Panc1 (cell line): Measurements from ENCODE around the gene NFATC2. TPM values are rescaled to one million over a fixed set of nuclear protein-coding genes. Genes with fewer than 3 reads are reported as not detected.

Experiments used
- ATAC-seq: fragments of 200-7000 bp; cut with Tn5 transposase; 2 replicates; pipeline ENCODE4 v1.9.1; 2020; ENCODE audit warnings: mild to moderate bottlenecking, moderate library complexity
- BruUV-seq: library from RNA; stranded (reverse); fragments of 400-500 nt; replicated peaks from 2 replicates; lab custom pipeline; 2021; lab: Mats Ljungman, UMichigan
- CTCF ChIA-PET: fragments of 300-600 bp; sonication (Branson Sonifier 250); formaldehyde crosslinking; loops from one replicate; lab custom pipeline; 2022; ENCODE audit warnings: antibody characterized with exemption; lab: Charles Lee
- POLR2A ChIA-PET: fragments of 300-600 bp; sonication (Branson Sonifier 250); formaldehyde crosslinking; loops from one replicate; lab custom pipeline; 2022; ENCODE audit warnings: antibody characterized with exemption; lab: Charles Lee
- DNase-seq: peaks from one replicate; pipeline ENCODE4 v3.0.0-alpha.2; 2010; ENCODE audit warnings: low read depth, low spot score
- H3K27ac ChIP-seq: 2 replicates; pipeline ENCODE4 v1.5.1; 2011; ENCODE audit warnings: mild to moderate bottlenecking, low read length, inconsistent platforms
- H3K27me3 ChIP-seq: fragments of 200-500 bp; sonication (Bioruptor generic); 2 replicates; pipeline ENCODE4 v1.6.0; 2014; ENCODE audit warnings: low read length, inconsistent platforms; ENCODE audit not compliant: control insufficient read depth, insufficient read depth
- H3K36me3 ChIP-seq: fragments of 200-500 bp; sonication (Bioruptor generic); 2 replicates; pipeline ENCODE4 v1.5.1; 2014; ENCODE audit warnings: inconsistent platforms, mild to moderate bottlenecking, low read length, moderate library complexity; ENCODE audit not compliant: control insufficient read depth, insufficient read depth
- H3K4me1 ChIP-seq: 2 replicates; pipeline ENCODE4 v1.5.1; 2011; ENCODE audit warnings: inconsistent platforms, mild to moderate bottlenecking, low read length, moderate library complexity; ENCODE audit not compliant: control insufficient read depth, insufficient read depth
- H3K4me3 ChIP-seq, 2 experiments: 2 replicates each; pipeline ENCODE4 v1.5.1; 2011 to 2012; ENCODE audit warnings: low read depth in 2 of 2, low read length in 2 of 2, mild to moderate bottlenecking in 2 of 2, inconsistent platforms in 1 of 2, moderate library complexity in 1 of 2
- H3K9me3 ChIP-seq: fragments of 200-500 bp; sonication (Bioruptor generic); 2 replicates; pipeline ENCODE4 v1.5.1; 2014; ENCODE audit warnings: low read depth, mild to moderate bottlenecking, inconsistent platforms, low read length, moderate library complexity; ENCODE audit not compliant: control insufficient read depth, insufficient read depth
- POLR2AphosphoS5 ChIP-seq: IDR thresholded peaks from 2 replicates; pipeline ENCODE4 v1.6.1; 2012; ENCODE audit warnings: mild to moderate bottlenecking, low read depth, low read length, moderate library complexity
- REST ChIP-seq, 2 experiments: IDR thresholded peaks; 2 replicates each; pipeline ENCODE4 v1.6.1; 2011 to 2012; ENCODE audit warnings: low read depth in 2 of 2, control low read depth in 1 of 2, low read length in 1 of 2, mild to moderate bottlenecking in 1 of 2, moderate library complexity in 1 of 2; ENCODE audit not compliant: insufficient read depth in 1 of 2
- SIN3A ChIP-seq: IDR thresholded peaks from 2 replicates; pipeline ENCODE4 v1.6.1; 2012; ENCODE audit warnings: low read depth, mild to moderate bottlenecking, low read length, moderate library complexity, borderline replicate concordance; ENCODE audit not compliant: insufficient read depth
- TCF7L2 ChIP-seq: IDR thresholded peaks from 2 replicates; pipeline ENCODE4 v1.6.1; 2011; ENCODE audit warnings: mild to moderate bottlenecking, low read depth, low read length, inconsistent platforms
- in situ Hi-C: cut with HindIII; loops from 2 replicates; pipeline ENCODE4 v1.10.0; 2016; ENCODE audit warnings: low sequenced_read_pairs, low pct_unique_long_range_greater_than_20kb
- intact Hi-C: fragments of 100-400 bp; cut with micrococcal nuclease; formaldehyde crosslinking; loops from one replicate; pipeline ENCODE4 v1.10.0; 2022; ENCODE audit not compliant: unreplicated experiment
- total RNA-seq: library from RNA; stranded (reverse); gene quantifications from one replicate; pipeline ENCODE4 v1.2.1, GENCODE V29; 2021; ENCODE audit not compliant: unreplicated experiment
- TF ChIP-seq, protein P1 (sequence below): fragments of 450-650 bp; IDR thresholded peaks from 2 replicates; pipeline ENCODE4 v1.5.1; 2017; ENCODE audit warnings: mild to moderate bottlenecking

NFATC2 gene
- total RNA-seq, 1 experiment from 2014 or later, result 10.6 TPM

GRCh38 chr20:51384875-51385274 is 157.6 kb downstream of the NFATC2 start:
- DNase-seq (no peak), ATAC-seq (no peak)
- Histone ChIP-seq H3K27ac (no peak overlapping the region; the same call in 1 of the 2 replicates), H3K9me3 (no peaks in the 10 kb centered on the region), H3K36me3 (no peaks in the 10 kb centered on the region), H3K4me1 (peaks cover 11% of the 10 kb centered on the region), H3K27me3 (no peaks in the 10 kb centered on the region), H3K4me3 (no peak overlapping the region)
- ChIA-PET POLR2A (interaction anchor here (1.0 kb wide), 1 partner anchor 30 kb away, joined by 4 read pairs; no protein-coding TSS in a partner anchor), CTCF (no interaction called here)
- BruUV-seq, result no TSS peak
- TF ChIP-seq, protein P1, sequence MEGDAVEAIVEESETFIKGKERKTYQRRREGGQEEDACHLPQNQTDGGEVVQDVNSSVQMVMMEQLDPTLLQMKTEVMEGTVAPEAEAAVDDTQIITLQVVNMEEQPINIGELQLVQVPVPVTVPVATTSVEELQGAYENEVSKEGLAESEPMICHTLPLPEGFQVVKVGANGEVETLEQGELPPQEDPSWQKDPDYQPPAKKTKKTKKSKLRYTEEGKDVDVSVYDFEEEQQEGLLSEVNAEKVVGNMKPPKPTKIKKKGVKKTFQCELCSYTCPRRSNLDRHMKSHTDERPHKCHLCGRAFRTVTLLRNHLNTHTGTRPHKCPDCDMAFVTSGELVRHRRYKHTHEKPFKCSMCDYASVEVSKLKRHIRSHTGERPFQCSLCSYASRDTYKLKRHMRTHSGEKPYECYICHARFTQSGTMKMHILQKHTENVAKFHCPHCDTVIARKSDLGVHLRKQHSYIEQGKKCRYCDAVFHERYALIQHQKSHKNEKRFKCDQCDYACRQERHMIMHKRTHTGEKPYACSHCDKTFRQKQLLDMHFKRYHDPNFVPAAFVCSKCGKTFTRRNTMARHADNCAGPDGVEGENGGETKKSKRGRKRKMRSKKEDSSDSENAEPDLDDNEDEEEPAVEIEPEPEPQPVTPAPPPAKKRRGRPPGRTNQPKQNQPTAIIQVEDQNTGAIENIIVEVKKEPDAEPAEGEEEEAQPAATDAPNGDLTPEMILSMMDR, result no peak
- TF ChIP-seq SIN3A, result no peak
- TF ChIP-seq POLR2AphosphoS5, result no peak
- TF ChIP-seq REST (IDR thresholded peaks at IDR 0.05; ENCODE audit: insufficient read depth in 1 of 2, low read depth in 2 of 2, low read length in 1 of 2), result no peak
- no peak for TF ChIP-seq TCF7L2
- in situ Hi-C loops, result no loop called here
- intact Hi-C loops, result no loop called here

- Histone ChIP-seq H3K4me1 (peaks cover 11% of the 10 kb centered on the region), H3K4me3 (no peak overlapping the region), H3K36me3 (no peaks in the 10 kb centered on the region), H3K27ac (no peak overlapping the region), H3K9me3 (no peaks in the 10 kb centered on the region), H3K27me3 (no peaks in the 10 kb centered on the region)
- ATAC-seq, result no peak
- BruUV-seq, result no TSS peak
- DNase-seq, result no peak
- CTCF ChIA-PET, result no interaction called here
- no peak for TF ChIP-seq SIN3A
- TF ChIP-seq, protein P1, result no peak
- no peak for TF ChIP-seq REST (IDR thresholded peaks at IDR 0.05; ENCODE audit: insufficient read depth in 1 of 2, low read depth in 2 of 2, low read length in 1 of 2)
- TF ChIP-seq POLR2AphosphoS5, result no peak
- no peak for TF ChIP-seq TCF7L2
- intact Hi-C loops, result no loop called here
- POLR2A ChIA-PET, result no interaction called here
- in situ Hi-C loops, result no loop called here
Observed at GRCh38 chr20:51383891-51384510, 158.5 kb downstream of the NFATC2 start.
